ENCODE data around the gene CDC25A. TPM values are rescaled to one million over a fixed set of nuclear protein-coding genes. Genes with fewer than 3 reads are reported as not detected.

The CDC25A gene
- total RNA-seq, 1 experiment from 2014 or later = 16.5 TPM

DNA sequence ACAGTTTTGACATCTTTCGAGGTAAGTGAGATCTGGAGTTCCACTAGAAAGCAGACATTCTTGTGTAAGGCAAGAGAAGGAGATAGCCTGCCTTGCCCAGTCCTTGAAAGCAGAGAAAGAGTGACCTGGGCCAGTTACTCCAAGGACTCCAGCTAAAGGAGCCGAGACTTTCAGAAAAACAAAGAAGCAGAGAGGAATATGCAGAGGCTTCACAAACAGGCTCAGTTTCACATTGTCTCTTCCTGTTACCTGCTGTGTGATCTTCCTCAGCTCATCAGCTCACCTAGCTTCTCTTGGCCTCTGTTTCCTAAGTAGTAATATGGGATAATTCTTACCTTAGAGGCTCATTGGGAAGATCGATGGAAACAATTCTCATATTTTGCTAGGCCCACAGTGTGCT, 81.0 kb downstream of the CDC25A start:
- DNase-seq (ENCODE audit: low read depth) = no peak

Other genes starting within 250 kb of the CDC25A start
- gene MAP4, start 172.0 kb downstream of the CDC25A start, total RNA-seq (2014; rRNA removed; shearing (Covaris generic)) = 56.3 and 95.5 TPM in 2 replicates
- not detected in 2 replicates for gene CAMP, start 35.1 kb upstream of the CDC25A start, total RNA-seq (2014; rRNA removed; shearing (Covaris generic))
- 0.47 and 1.1 TPM in 2 replicates for gene ZNF589, start 52.7 kb upstream of the CDC25A start, total RNA-seq (2014; rRNA removed; shearing (Covaris generic))
- gene NME6, start 113.0 kb upstream of the CDC25A start, total RNA-seq (2014; rRNA removed; shearing (Covaris generic)) = 22.0 and 31.0 TPM in 2 replicates
- not detected in 2 replicates for gene SPINK8, start 145.2 kb upstream of the CDC25A start, total RNA-seq (2014; rRNA removed; shearing (Covaris generic))
- gene FBXW12, start 183.8 kb upstream of the CDC25A start, total RNA-seq (2014; rRNA removed; shearing (Covaris generic)) = not detected in 2 replicates
- gene PLXNB1, start 241.7 kb upstream of the CDC25A start, total RNA-seq (2014; rRNA removed; shearing (Covaris generic)) = 4.1 and 8.9 TPM in 2 replicates

Data from M059J (cell line).